SK-N-MC (cell line): ENCODE results near the gene AHSA1.

Source experiments
- EZH2 ChIP-seq: fragments of 200-600 bp; sonication (generic); IDR thresholded peaks from one replicate; pipeline ENCODE4 v1.6.1; 2017; ENCODE audit warnings: antibody characterized with exemption
- POLR2AphosphoS5 ChIP-seq: IDR thresholded peaks from 2 replicates; pipeline ENCODE4 v1.6.1; 2012; ENCODE audit warnings: mild to moderate bottlenecking, low read depth, low read length, borderline replicate concordance

- TF ChIP-seq EZH2 (no peak), POLR2AphosphoS5 (no peak)
Measured at GRCh38 chr14:77508876-77509275, 51.0 kb downstream of the AHSA1 start.
